NCI-H69 (cell line): ENCODE measurements around the gene NUDT2.
"Not testable (repeated sequence)": the region's sequence is repeated elsewhere in the genome, so short reads cannot be mapped to it uniquely, and the experiment has no call there.

Experiments used
- DNase-seq: peaks from one replicate; lab custom pipeline; 2025; lab: John Stamatoyannopoulos, UW

Gene NUDT2

GRCh38 chr9:34335376-34335775 lies 6.0 kb downstream of the NUDT2 start:
- DNase-seq, result no peak

DNA sequence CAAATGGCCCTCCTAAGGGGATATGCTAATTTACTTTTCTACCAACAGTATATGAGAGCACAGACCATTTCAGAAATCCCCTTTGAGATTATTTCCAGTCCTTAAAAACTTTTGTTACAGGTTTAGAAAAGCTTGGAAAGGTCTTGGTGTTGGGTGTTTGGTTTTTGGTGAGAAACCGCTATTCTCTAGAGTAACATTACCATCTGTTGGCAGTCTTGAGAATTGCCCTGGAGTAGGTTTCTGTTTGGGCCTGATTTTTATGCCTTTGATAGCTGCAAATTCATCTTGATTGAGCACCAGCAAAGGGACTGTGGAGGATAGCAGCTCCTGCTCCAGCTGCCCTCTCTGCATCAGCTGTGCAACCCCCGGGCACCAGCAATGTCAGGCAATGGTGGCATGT lies 8.0 kb downstream of the NUDT2 start:
- peak; percentile 11 for DNase-seq

DNA sequence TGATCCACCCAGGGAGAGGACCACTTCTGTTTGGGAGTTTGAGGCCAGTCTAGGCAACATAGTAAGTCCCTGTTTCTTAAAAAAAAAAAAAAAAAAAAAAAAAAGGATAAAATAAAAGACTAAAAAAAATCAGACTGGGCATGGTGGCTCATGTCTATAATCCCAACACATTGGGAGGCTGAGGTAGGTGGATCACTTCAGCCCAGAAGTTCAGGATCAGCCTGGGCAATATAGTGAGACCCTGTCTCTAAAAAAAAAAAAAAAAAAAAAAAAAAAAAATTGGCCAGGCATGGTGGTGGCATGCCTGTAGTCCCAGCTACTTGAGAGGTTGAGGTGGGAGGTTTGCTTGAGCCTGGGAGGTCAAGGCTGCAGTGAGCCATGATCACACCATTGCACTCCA lies 8.7 kb downstream of the NUDT2 start:
- not testable (repeated sequence) for DNase-seq

- no peak for DNase-seq
Measured at GRCh38 chr9:34338665-34339385, 9.5 kb downstream of the NUDT2 start.

DNA sequence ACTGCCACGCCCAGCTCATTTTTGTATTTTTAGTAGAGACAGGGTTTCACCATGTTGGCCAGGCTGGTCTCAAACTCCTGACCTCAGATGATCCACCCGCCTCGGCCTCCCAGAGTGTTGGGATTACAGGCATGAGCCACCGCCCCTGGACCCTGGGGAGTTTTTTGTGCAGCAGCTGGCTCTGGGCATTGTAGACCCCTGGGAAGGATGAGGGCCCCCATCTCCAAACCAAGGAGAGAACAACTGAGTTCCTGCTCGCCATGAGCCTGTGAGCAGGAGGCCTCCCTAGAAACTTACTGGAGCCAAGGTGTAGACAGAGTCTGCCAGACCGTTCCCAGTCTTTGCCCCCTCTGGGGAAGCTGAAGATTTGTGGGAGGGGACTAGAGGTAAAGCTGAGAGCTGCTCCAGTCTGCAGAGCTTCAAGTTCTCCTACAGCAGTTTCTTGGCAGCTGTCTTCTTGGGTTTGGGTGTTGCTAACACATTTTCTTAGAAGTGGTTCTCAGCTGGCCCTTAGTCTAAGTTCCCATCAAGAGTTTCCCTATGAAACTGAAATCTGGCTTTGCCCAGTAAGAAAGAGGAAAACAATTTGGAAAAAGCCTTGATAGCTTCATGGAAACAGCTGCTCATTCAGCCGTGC lies 12.4 kb downstream of the NUDT2 start:
- no peak for DNase-seq

DNA sequence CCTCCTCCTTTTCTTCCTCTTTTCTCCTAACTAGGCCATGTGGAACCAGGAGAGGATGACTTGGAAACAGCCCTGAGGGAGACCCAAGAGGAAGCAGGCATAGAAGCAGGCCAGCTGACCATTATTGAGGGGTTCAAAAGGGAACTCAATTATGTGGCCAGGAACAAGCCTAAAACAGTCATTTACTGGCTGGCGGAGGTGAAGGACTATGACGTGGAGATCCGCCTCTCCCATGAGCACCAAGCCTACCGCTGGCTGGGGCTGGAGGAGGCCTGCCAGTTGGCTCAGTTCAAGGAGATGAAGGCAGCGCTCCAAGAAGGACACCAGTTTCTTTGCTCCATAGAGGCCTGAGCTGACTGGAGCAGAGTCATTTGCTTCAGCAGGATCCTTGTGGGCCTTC lies 13.7 kb downstream of the NUDT2 start:
- DNase-seq, result no peak

GRCh38 chr9:34343605-34344004 lies 14.2 kb downstream of the NUDT2 start:
- DNase-seq, result no peak

GRCh38 chr9:34346873-34347799 lies 17.8 kb downstream of the NUDT2 start:
- no peak for DNase-seq

- no peak for DNase-seq
Measured at GRCh38 chr9:34347800-34348158, 18.4 kb downstream of the NUDT2 start.

GRCh38 chr9:34349324-34349723 lies 20.0 kb downstream of the NUDT2 start:
- no peak for DNase-seq

DNA sequence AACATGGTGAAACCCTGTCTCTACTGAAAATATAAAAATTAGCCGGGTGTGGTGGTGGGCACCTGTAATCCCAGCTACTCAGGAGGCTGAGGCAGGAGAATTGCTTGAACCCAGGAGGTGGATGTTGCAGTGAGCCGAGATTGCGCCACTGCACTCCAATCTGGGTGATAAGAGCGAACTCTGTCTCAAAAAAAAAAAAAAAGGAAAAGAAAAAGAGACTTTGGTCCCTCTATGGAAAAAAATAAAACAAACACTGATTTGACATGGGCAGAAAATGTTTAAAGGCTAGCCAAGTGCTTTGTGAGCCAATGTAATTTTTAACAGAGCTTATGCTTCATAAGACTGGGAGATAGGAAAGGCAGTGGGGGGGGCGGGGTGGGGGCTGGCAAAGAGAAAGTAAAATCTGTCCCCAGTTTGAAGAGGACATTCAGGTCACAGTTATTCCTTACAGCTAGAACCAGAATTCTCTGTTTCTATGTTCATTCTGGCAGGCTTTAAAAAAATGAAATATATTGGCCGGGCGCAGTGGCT lies 22.8 kb downstream of the NUDT2 start:
- DNase-seq, result not testable (repeated sequence)

GRCh38 chr9:34352957-34353356 lies 23.6 kb downstream of the NUDT2 start:
- DNase-seq, result not testable (repeated sequence)

DNA sequence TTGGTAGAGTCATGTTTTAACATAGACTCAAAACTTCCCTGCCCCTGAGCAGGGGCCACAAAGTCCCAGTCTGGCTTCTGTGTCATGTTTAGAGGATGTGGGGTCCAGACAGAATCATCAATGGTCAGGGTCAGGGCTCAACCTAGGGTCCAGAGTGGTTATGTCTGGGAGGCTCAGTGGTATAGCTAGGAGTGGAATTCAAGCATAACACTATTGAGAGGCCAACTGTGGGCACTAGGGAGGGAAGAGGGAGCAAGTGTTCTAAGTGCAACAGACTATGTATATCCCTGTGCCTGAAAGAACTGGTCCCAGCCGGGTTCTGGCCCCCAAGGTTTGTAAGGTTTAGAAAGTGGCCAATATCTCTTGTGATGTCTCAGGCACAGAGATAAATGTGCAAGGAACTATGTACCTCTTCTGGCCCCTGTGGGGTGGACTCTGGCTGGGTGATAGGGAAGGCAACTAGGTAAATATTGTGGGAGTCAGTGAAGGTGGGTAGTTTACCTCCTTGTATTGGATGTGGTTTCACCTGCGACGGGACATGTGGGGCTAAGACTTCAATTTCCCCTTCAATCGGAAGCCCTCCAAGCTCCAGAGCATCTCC lies 33.3 kb downstream of the NUDT2 start:
- no peak for DNase-seq

DNA sequence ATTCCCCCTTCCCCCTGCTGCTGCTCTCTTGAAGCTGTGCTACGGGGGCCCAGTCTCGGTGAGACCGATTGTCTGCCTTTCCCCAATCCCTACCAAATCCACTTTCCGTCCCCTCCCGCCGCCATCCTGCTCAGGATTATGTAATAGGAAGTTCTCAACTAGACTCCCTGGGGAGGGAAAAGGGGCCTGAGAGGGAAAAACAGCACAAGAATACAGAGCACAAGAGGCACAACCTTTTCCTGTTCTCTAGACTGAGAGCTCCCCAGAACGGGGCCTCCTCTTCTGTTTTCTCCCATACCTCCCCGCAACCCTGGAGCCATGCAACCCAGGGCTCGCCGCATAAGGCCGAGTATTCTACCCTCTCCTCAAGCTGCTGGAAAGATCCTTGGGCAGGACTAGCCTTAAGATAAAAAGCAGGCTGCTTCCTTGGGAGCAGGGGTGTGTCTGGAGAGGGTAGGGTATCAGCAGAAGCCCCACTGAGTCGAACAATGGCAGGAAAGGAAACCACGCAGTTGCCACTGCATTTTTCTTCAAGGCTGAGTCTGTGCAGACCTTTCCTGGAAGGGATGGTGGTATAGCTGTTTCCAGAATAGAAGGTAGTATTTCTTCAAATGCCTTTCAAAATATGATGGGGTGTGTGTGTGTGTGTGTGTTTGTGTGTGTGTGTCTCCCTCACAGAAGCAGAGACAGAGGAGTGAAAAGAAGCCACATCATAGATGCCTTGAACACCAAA lies 34.4 kb downstream of the NUDT2 start:
- peak; percentile 52 for DNase-seq

DNA sequence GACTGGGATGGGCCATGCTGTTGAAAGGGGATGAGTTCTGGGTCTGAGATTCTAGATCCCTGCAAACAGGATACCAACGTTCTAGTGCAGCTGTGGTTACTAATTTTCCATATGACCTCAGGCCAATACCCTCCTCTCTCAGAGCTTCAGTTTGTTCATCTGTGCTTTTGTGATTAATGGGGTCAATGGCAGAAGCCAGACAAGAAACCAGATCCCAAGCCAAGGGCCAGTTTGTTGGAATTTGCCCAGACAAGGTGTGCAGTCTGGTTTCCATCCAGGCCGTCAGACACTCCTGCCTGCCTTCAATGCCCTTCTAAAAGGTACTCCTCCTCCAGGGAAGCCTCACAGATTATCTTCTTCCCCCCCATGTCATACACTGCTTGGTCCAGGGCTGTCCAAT lies 35.9 kb downstream of the NUDT2 start:
- DNase-seq, result no peak

DNA sequence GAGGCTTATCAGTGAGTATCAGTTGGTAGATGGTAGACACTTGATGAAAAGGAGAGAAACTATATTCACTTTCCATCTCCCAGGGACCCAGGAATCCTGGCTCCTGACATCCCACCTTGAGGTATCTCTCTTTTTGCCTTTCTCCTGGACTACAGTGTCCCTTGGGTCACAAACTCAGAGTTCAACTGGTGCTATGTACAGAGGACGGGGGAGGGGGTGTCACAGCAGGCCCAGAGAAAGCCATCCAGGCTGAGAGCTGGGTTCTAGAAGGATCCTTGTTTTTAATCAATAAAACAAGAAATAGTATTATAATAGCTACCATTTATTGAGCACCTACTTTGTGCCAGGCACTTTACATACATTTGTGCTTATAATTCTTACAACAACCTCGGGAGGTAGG lies 37.0 kb downstream of the NUDT2 start:
- DNase-seq, result no peak

DNA sequence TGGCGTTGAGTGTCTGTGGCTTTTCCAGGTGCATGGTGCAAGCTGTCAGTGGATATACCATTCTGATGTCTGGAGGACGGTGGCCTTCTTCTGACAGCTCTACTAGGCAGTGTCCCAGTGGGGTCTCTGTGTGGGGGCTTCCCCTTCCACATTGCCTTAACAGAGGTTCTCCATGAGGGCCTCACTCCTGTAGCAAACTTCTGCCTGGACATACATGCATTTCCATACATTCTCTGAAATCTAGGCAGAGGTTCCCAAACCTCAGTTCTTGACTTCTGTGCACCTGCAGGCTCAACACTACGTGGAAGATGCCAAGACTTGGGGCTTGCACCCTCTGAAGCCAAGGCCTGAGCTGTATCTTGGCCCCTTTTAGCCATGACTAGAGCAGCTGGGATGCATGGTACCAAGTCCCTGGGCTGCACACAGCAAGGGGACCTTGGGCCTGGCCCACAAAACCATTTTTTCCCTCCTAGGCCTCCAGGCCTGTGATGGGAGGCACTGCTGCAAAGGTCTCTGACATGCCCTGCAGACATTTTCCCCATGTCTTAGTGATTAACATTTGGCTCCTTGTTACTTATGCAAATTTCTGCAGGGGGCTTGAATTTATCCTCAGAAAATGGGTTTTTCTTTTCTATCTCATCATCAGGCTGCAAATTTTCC lies 38.5 kb downstream of the NUDT2 start:
- not testable (repeated sequence) for DNase-seq

- not testable (repeated sequence) for DNase-seq
Measured at GRCh38 chr9:34368796-34369195, 39.4 kb downstream of the NUDT2 start.

GRCh38 chr9:34369636-34370035 lies 40.3 kb downstream of the NUDT2 start:
- no peak for DNase-seq

DNA sequence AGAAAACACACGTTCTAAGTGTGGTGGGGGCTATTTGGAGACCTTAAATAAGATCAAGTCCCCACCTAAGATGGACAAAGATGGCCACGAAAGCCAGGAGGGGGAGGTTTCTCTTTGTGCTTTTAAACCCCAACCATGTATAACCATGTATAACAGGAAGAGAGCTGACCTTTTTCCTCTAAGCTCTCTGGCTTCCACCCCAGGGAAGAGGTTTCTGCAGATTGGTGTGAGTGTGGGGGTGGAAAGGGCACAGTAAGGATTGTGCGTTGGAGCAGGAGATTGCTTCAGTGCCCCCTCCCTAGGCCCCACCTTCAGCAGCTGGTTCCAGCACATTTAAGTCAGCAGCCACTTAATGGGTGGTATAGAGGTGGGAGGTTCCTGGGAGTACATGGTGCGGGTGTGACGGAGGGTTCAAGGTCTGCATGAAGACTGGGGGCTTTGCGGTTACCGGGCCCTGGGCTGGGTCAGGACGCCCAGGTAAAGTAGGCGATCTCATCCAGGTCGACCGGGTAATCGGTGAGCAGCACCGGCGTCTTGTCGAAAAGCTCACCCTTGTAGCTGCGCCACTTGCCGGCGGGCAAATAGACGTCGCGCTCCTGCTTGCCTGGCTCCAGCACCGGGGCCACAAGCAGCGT lies 41.1 kb downstream of the NUDT2 start:
- DNase-seq, result no peak
